GM06990 (cell line): ENCODE measurements around the gene DYNC1LI1.

Experiments
- DNase-seq: peaks from one replicate; pipeline ENCODE4 v3.0.0-alpha.2; 2011; ENCODE audit not compliant: insufficient read length; ENCODE audit errors: extremely low read depth
- H3K27me3 ChIP-seq: replicated peaks from 2 replicates; pipeline ENCODE4 v1.6.0; 2011; ENCODE audit warnings: low read length; ENCODE audit not compliant: control insufficient read depth, insufficient read depth
- H3K36me3 ChIP-seq: 2 replicates; pipeline ENCODE4 v1.5.1; 2011; ENCODE audit warnings: low read length; ENCODE audit not compliant: control insufficient read depth, insufficient read depth
- H3K4me3 ChIP-seq: replicated peaks from 2 replicates; pipeline ENCODE4 v1.5.1; 2011; ENCODE audit warnings: low read depth, mild to moderate bottlenecking, control low read depth, low read length
- CTCF ChIP-seq: IDR thresholded peaks from 2 replicates; pipeline ENCODE4 v1.5.1; 2011; ENCODE audit warnings: low read length, control low read depth, mild to moderate bottlenecking, inconsistent platforms; ENCODE audit not compliant: insufficient read depth, poor library complexity, severe bottlenecking

Gene DYNC1LI1

GRCh38 chr3:32493437-32494414, 76.9 kb downstream of the DYNC1LI1 start:
- Histone ChIP-seq H3K4me3 (peak overlapping the region; percentile 24), H3K36me3 (no peaks in the 10 kb centered on the region; the same call in 1 of the 2 replicates), H3K27me3 (no peaks in the 10 kb centered on the region)
- peak; percentile 49 for DNase-seq
- no peak for TF ChIP-seq CTCF

GRCh38 chr3:32492684-32493436, 77.8 kb downstream of the DYNC1LI1 start:
- Histone ChIP-seq H3K4me3 (no peak overlapping the region), H3K27me3 (no peaks in the 10 kb centered on the region), H3K36me3 (no peaks in the 10 kb centered on the region; the same call in 1 of the 2 replicates)
- DNase-seq, result no peak
- no peak for TF ChIP-seq CTCF

- no peak for TF ChIP-seq CTCF
- H3K36me3 ChIP-seq, result no peaks in the 10 kb centered on the region; the same call in 1 of the 2 replicates
- H3K4me3 ChIP-seq, result no peak overlapping the region
- H3K27me3 ChIP-seq, result no peaks in the 10 kb centered on the region
- DNase-seq, result no peak
These were observed 82.1 kb downstream of the DYNC1LI1 start for GRCh38 chr3:32488474-32489008.

GRCh38 chr3:32487781-32488473, 82.7 kb downstream of the DYNC1LI1 start:
- Histone ChIP-seq H3K36me3 (no peaks in the 10 kb centered on the region; the same call in 1 of the 2 replicates), H3K4me3 (no peak overlapping the region), H3K27me3 (no peaks in the 10 kb centered on the region)
- no peak for DNase-seq
- TF ChIP-seq CTCF, result no peak

- Histone ChIP-seq H3K27me3 (no peaks in the 10 kb centered on the region), H3K4me3 (no peak overlapping the region), H3K36me3 (no peaks in the 10 kb centered on the region; the same call in none of the 2 replicates)
- no peak for TF ChIP-seq CTCF
- DNase-seq, result no peak
These were observed 86.2 kb downstream of the DYNC1LI1 start for GRCh38 chr3:32484436-32484835.
